Trophoblast cell (in vitro differentiated cells and primary cell): ENCODE measurements around the gene RGL1.

Experiments used
- DNase-seq, 2 donors: peaks; one replicate each; pipeline ENCODE4 v3.0.0-alpha.2; 2016
- H2AFZ ChIP-seq: 2 replicates; pipeline ENCODE4 v1.6.1; 2013; ENCODE audit warnings: low read length, moderate library complexity, mild to moderate bottlenecking; ENCODE audit not compliant: insufficient read depth, poor library complexity
- H2AK5ac ChIP-seq: 2 replicates; pipeline ENCODE4 v1.6.1; 2013; ENCODE audit warnings: mild to moderate bottlenecking, low read length
- H2BK120ac ChIP-seq: 2 replicates; pipeline ENCODE4 v1.6.1; 2013; ENCODE audit warnings: low read length, mild to moderate bottlenecking, moderate library complexity; ENCODE audit not compliant: insufficient read depth, poor library complexity
- H2BK12ac ChIP-seq: 2 replicates; pipeline ENCODE4 v1.6.1; 2013; ENCODE audit warnings: mild to moderate bottlenecking, low read length, moderate library complexity
- H2BK5ac ChIP-seq: 2 replicates; pipeline ENCODE4 v1.6.1; 2013; ENCODE audit warnings: low read length, low read depth, moderate library complexity, mild to moderate bottlenecking; ENCODE audit not compliant: poor library complexity
- H3K14ac ChIP-seq: 2 replicates; pipeline ENCODE4 v1.6.1; 2013; ENCODE audit warnings: mild to moderate bottlenecking, low read length
- H3K18ac ChIP-seq: 2 replicates; pipeline ENCODE4 v1.6.1; 2013; ENCODE audit warnings: mild to moderate bottlenecking, low read length
- H3K23ac ChIP-seq: 2 replicates; pipeline ENCODE4 v1.6.1; 2013; ENCODE audit warnings: low read length
- H3K27ac ChIP-seq: 2 replicates; pipeline ENCODE4 v1.5.1; 2013; ENCODE audit warnings: low read depth, mild to moderate bottlenecking, inconsistent platforms, low read length, moderate library complexity
- H3K27me3 ChIP-seq: 2 replicates; pipeline ENCODE4 v1.6.1; 2013; ENCODE audit warnings: inconsistent platforms, mild to moderate bottlenecking, low read length, moderate library complexity; ENCODE audit not compliant: insufficient read depth
- H3K36me3 ChIP-seq, 2 experiments: 1 replicate in 1 of 2; 2 replicates in 1 of 2; pipeline ENCODE4 v1.6.1; 2013; ENCODE audit warnings: low read length in 2 of 2, mild to moderate bottlenecking in 2 of 2, moderate library complexity in 1 of 2; ENCODE audit not compliant: insufficient read depth in 2 of 2, control insufficient read depth in 1 of 2
- H3K4ac ChIP-seq: 2 replicates; pipeline ENCODE4 v1.6.1; 2013; ENCODE audit warnings: low read depth, mild to moderate bottlenecking, low read length, moderate library complexity
- H3K4me1 ChIP-seq, 2 experiments: 1 replicate in 1 of 2; 2 replicates in 1 of 2; pipeline ENCODE4 v1.6.1; 2013; ENCODE audit warnings: low read length in 2 of 2, mild to moderate bottlenecking in 2 of 2, moderate library complexity in 1 of 2; ENCODE audit not compliant: insufficient read depth in 2 of 2, control insufficient read depth in 1 of 2
- H3K4me2 ChIP-seq: 2 replicates; pipeline ENCODE4 v1.6.1; 2013; ENCODE audit warnings: inconsistent platforms, mild to moderate bottlenecking, low read length, moderate library complexity
- H3K4me3 ChIP-seq: 2 replicates; pipeline ENCODE4 v1.5.1; 2013; ENCODE audit warnings: mild to moderate bottlenecking, low read depth, low read length, inconsistent platforms
- H3K79me1 ChIP-seq: one replicate; pipeline ENCODE4 v1.6.1; 2013; ENCODE audit warnings: low read length
- H3K79me2 ChIP-seq: 2 replicates; pipeline ENCODE4 v1.6.1; 2013; ENCODE audit warnings: low read length, mild to moderate bottlenecking; ENCODE audit not compliant: control insufficient read depth, insufficient read depth, poor library complexity
- H3K9ac ChIP-seq: 2 replicates; pipeline ENCODE4 v1.6.1; 2013; ENCODE audit warnings: mild to moderate bottlenecking, low read length
- H3K9me3 ChIP-seq: 2 replicates; pipeline ENCODE4 v1.6.1; 2013; ENCODE audit warnings: low read depth, mild to moderate bottlenecking, control low read depth, inconsistent platforms, low read length; ENCODE audit not compliant: insufficient read depth
- H4K12ac ChIP-seq: 2 replicates; pipeline ENCODE4 v1.6.1; 2013; ENCODE audit warnings: low read depth, mild to moderate bottlenecking, low read length, moderate library complexity
- H4K8ac ChIP-seq: 2 replicates; pipeline ENCODE4 v1.6.1; 2013; ENCODE audit warnings: low read depth, mild to moderate bottlenecking, low read length, moderate library complexity
- H4K91ac ChIP-seq: one replicate; pipeline ENCODE4 v1.6.1; 2013; ENCODE audit warnings: low read depth, mild to moderate bottlenecking, low read length, moderate library complexity
- WGBS: extraction: QIAGEN DNeasy Blood & Tissue Kit; methylation state at CpG from one replicate; pipeline ENCODE4 v1.1.7; 2013; ENCODE audit warnings: missing lambda C conversion rate; ENCODE audit not compliant: insufficient read length, insufficient coverage; ENCODE audit errors: extremely low coverage; 5-methylcytosine and 5-hydroxymethylcytosine counted together

The RGL1 gene

DNA sequence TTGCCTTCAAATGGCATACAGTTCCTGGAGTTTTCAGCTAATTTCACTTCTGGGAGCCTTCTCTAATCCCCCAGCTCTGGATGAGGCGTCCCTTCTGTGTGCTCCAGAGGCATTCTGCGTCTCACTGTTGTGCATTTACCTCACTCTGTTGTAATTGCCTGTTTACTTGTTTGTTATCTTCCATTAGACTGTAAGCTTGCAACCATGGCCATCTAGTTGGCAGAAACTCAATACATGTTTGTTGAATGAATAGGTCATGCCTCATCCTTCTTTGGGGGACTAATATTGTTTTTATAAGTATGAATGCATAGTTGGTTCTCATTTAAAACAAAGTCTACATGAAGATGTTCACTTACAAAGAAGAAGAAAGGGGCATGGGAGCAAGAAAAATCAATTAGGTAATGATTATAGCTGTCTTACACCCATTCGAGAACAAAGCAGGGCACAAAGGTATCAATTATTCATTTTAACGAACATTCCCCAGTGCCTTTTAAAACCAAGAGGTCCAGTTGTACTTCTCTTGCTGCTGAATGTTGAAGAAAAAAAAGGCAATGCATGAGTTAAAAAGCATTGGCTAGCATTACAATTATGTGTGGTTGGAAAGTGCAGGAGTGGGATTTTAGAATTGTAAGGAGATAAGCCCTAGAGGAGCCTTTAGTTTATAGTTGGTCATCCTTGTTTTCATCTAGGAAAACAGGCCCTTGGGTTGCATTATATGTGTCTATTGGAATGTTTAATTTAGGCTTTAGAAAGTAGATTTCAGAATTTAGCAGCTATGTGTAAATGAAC lies 6.0 kb downstream of the RGL1 start:
- no peaks in the 10 kb centered on the region for H3K9me3 ChIP-seq
- no peaks in the 10 kb centered on the region for H3K27me3 ChIP-seq
- no peak overlapping the region for H4K8ac ChIP-seq
- H2BK12ac ChIP-seq = no peak overlapping the region
- H3K18ac ChIP-seq = no peak overlapping the region
- no peak overlapping the region for H3K4ac ChIP-seq
- H3K79me1 ChIP-seq = peaks cover 4% of the 10 kb centered on the region
- no peak overlapping the region for H4K12ac ChIP-seq
- H3K4me2 ChIP-seq = no peak overlapping the region
- no peak overlapping the region for H2BK120ac ChIP-seq
- peaks cover 7 to 18% of the 10 kb centered on the region in 2 experiments for H3K4me1 ChIP-seq
- no peak overlapping the region for H3K23ac ChIP-seq
- no peak overlapping the region for H2AK5ac ChIP-seq
- H3K9ac ChIP-seq = no peak overlapping the region
- no peak for DNase-seq
- no peaks in the 10 kb centered on the region for H3K79me2 ChIP-seq
- no peak overlapping the region for H3K4me3 ChIP-seq
- no CpG with 5 or more reads among the region's 4 CpGs for WGBS
- no peaks in the 10 kb centered on the region for H3K36me3 ChIP-seq
- no peak overlapping the region for H3K27ac ChIP-seq
- no peak overlapping the region for H3K14ac ChIP-seq
- H4K91ac ChIP-seq = no peak overlapping the region
- H2AFZ ChIP-seq = no peak overlapping the region
- no peak overlapping the region for H2BK5ac ChIP-seq

- Histone ChIP-seq H4K12ac (no peak overlapping the region), H4K8ac (no peak overlapping the region), H3K4me1 (peaks cover 7 to 11% of the 10 kb centered on the region in 2 experiments), H3K79me1 (peaks cover 4% of the 10 kb centered on the region), H3K27me3 (no peaks in the 10 kb centered on the region), H2BK5ac (no peak overlapping the region), H3K4ac (no peak overlapping the region), H2AFZ (no peak overlapping the region), H3K4me2 (no peak overlapping the region), H4K91ac (no peak overlapping the region), H3K23ac (no peak overlapping the region), H3K9ac (no peak overlapping the region), H3K18ac (no peak overlapping the region), H3K36me3 (no peaks in the 10 kb centered on the region), H2BK120ac (no peak overlapping the region), H3K27ac (no peak overlapping the region), H2AK5ac (no peak overlapping the region), H3K14ac (no peak overlapping the region), H2BK12ac (no peak overlapping the region), H3K79me2 (no peaks in the 10 kb centered on the region), H3K4me3 (no peak overlapping the region), H3K9me3 (no peaks in the 10 kb centered on the region)
- DNase-seq = no peak
- no CpG with 5 or more reads among the region's 2 CpGs for WGBS
These were observed 7.2 kb downstream of the RGL1 start for GRCh38 chr1:183812128-183812527.

DNA sequence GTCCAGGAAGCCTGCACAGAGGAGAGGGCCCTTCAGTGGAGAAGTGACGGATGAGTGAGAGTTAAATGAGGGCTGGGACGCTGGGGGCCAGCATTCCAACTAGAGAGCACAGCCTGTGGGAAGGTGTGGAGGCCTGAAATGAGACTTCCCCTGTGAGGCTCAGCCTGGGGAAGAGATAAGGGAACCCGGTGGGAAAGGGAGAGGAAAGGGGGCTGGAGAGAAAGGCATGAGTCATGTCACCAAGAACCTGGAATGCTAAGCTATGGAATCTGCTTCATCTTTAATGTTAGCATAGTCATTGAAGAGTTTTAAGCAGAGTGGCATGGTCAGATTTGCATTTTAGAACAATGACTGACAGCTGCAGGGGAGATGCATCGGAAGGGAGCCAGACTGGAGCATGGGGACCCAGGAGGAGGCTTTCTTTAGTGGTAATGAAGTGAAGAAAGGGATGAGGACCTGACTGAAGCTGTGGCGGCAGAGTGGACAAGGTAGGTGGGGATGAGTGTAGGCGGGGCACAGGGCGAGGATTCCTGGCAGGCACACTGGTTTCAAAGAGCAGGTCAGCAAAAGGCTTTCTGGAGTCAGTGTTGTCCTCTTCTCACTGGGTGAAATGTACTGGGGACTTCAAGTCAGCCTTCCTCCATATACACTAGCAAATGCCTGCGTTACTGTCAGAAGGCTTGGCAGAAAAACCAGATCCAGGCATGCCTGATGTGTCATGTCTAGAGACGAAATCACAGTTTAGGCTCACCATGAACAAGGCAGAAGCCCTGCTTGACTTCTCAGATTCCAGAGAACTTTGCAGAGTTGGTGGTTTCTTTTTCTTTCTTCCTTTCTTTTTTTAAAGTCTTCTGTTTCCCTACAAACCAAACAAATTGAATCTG lies 8.0 kb downstream of the RGL1 start:
- Histone ChIP-seq H2BK5ac (peak overlapping the region; percentile 2), H3K36me3 (no peaks in the 10 kb centered on the region), H3K79me1 (peaks cover 4% of the 10 kb centered on the region), H3K4me3 (no peak overlapping the region), H3K18ac (no peak overlapping the region), H3K9ac (no peak overlapping the region), H3K9me3 (no peaks in the 10 kb centered on the region), H4K12ac (no peak overlapping the region), H3K23ac (no peak overlapping the region), H2AK5ac (no peak overlapping the region), H3K27ac (peak overlapping the region; percentile 66), H3K4ac (no peak overlapping the region), H4K91ac (peak overlapping the region; percentile 1), H3K14ac (no peak overlapping the region), H2BK120ac (no peak overlapping the region), H3K4me1 (peaks cover 7 to 9% of the 10 kb centered on the region in 2 experiments), H2BK12ac (no peak overlapping the region), H3K79me2 (no peaks in the 10 kb centered on the region), H3K27me3 (no peaks in the 10 kb centered on the region), H4K8ac (no peak overlapping the region), H3K4me2 (peak overlapping the region; percentile 42), H2AFZ (peak overlapping the region; percentile 30)
- DNase-seq = peak in 1 of 2 donors; percentile 48
- WGBS = no CpG with 5 or more reads among the region's 9 CpGs

DNA sequence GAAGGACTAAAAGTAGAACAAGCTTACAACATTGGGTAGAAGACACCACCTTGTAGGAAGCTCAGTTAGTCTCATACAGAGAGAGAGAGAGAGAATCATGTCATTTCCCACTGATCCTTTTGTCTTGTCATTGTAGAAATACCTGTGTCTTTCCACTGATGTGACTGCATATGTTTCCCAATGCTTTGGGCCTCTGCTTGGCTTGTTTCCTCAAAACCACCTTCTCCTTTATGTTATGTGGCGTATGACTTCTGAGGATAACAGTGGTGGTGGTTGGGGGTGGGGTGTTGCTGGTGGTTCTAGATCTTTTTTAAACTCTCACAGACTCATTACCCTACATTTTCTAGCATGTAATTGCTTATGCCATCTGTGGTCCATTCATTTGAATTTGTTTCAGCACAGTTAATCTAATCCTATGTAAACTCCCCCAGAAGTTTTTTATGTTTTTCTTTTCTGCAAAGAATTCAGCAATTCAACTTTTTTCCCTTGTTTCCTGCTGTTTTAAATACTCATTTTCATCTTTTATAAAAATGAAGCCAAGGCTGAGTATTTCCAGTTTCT lies 9.3 kb downstream of the RGL1 start:
- Histone ChIP-seq H4K91ac (no peak overlapping the region), H2BK120ac (no peak overlapping the region), H2AFZ (no peak overlapping the region), H3K14ac (no peak overlapping the region), H3K9ac (no peak overlapping the region), H3K79me1 (peaks cover 4% of the 10 kb centered on the region), H3K36me3 (no peaks in the 10 kb centered on the region), H3K4me2 (no peak overlapping the region), H3K9me3 (no peaks in the 10 kb centered on the region), H3K79me2 (no peaks in the 10 kb centered on the region), H4K12ac (no peak overlapping the region), H3K4ac (no peak overlapping the region), H3K27me3 (no peaks in the 10 kb centered on the region), H3K27ac (no peak overlapping the region), H3K23ac (no peak overlapping the region), H3K4me1 (peaks cover 7 to 9% of the 10 kb centered on the region in 2 experiments), H2AK5ac (no peak overlapping the region), H2BK5ac (no peak overlapping the region), H2BK12ac (no peak overlapping the region), H3K4me3 (no peak overlapping the region), H4K8ac (no peak overlapping the region), H3K18ac (no peak overlapping the region)
- DNase-seq = no peak
- no CpG with 5 or more reads among the region's 1 CpG for WGBS
